Gastroesophageal sphincter (tissue), 4 donors: Measurements from ENCODE around the gene HS1BP3. TPM values are rescaled to one million over a fixed set of nuclear protein-coding genes. Genes with fewer than 3 reads are reported as not detected.

Experiments
- ATAC-seq: fragments of 150-250 bp; one replicate; pipeline ENCODE4 v1.9.1; 2016; ENCODE audit warnings: mild to moderate bottlenecking, moderate library complexity
- H3K27ac ChIP-seq, 4 donors: fragments of 200-600 bp; sonication (generic) in 3 of 4; 1 replicate in 3 of 4; 2 replicates in 1 of 4; pipeline ENCODE4 v1.5.1; 2016 to 2019
- H3K27me3 ChIP-seq: fragments of 200-600 bp; sonication (generic); one replicate; pipeline ENCODE4 v1.5.1; 2019
- H3K36me3 ChIP-seq, 2 donors: fragments of 200-600 bp; sonication (generic); one replicate each; pipeline ENCODE4 v1.5.1; 2019; ENCODE audit warnings: control low read depth in 1 of 2
- H3K4me1 ChIP-seq, 3 donors: fragments of 200-600 bp; sonication (generic); 1 replicate in 2 of 3; 2 replicates in 1 of 3; pipeline ENCODE4 v1.5.1; 2016 to 2019; ENCODE audit warnings: control low read depth in 2 of 3
- H3K4me3 ChIP-seq, 2 donors: fragments of 200-600 bp; sonication (generic); one replicate each; pipeline ENCODE4 v1.5.1; 2019; ENCODE audit warnings: mild to moderate bottlenecking in 1 of 2, moderate library complexity in 1 of 2
- H3K9me3 ChIP-seq, 3 donors: fragments of 200-600 bp; sonication (generic); one replicate each; pipeline ENCODE4 v1.5.1; 2017 to 2019; ENCODE audit warnings: control low read depth in 2 of 3
- CTCF ChIP-seq, 4 experiments: fragments of 200-600 bp in 2 of 4; fragments of 450-650 bp in 2 of 4; sonication (generic) in 1 of 4; IDR thresholded peaks; one replicate each; pipeline ENCODE4 v1.5.1; 2017 to 2019; ENCODE audit warnings: antibody characterized with exemption in 4 of 4, mild to moderate bottlenecking in 2 of 4, moderate library complexity in 2 of 4
- EP300 ChIP-seq: sonication (generic); formaldehyde crosslinking; IDR thresholded peaks from one replicate; pipeline ENCODE4 v1.6.1; 2017; ENCODE audit warnings: antibody characterized with exemption, mild to moderate bottlenecking
- POLR2A ChIP-seq, 2 donors: fragments of 450-650 bp; IDR thresholded peaks; one replicate each; pipeline ENCODE4 v1.6.1; 2017; ENCODE audit warnings: antibody characterized with exemption in 2 of 2, mild to moderate bottlenecking in 2 of 2, moderate library complexity in 1 of 2
- POLR2AphosphoS5 ChIP-seq: sonication (generic); formaldehyde crosslinking; IDR thresholded peaks from one replicate; pipeline ENCODE4 v1.6.1; 2017; ENCODE audit warnings: antibody characterized with exemption
- WGBS, 2 donors: methylation state at CpG; one replicate each; pipeline ENCODE4 v1.1.5; 2018; ENCODE audit warnings: low coverage in 1 of 2; 5-methylcytosine and 5-hydroxymethylcytosine counted together
- total RNA-seq, 4 donors: library from RNA; depleted of rRNA; stranded (reverse); fragments of >200 nt; gene quantifications; one replicate each; pipeline ENCODE4 v1.1.0, GENCODE V29; 2016

The HS1BP3 gene
- total RNA-seq, 4 donors from 2014 or later = 42.8 to 89.1 (median 61.4) TPM

GRCh38 chr2:20645761-20646160, 5.1 kb downstream of the HS1BP3 start:
- peak overlapping the region in 3 of 4 donors; percentile 98 to 99 (median 99) for H3K27ac ChIP-seq
- ATAC-seq = no peak
- no peaks in the 10 kb centered on the region for H3K9me3 ChIP-seq
- 79% methylated on average over 9 of the region's 10 CpGs; no CpG with 5 or more reads in 1 of the 2 donors for WGBS, 2 donors
- H3K4me1 ChIP-seq = peaks cover 0 to 72% (median 38%) of the 10 kb centered on the region in 3 donors
- H3K4me3 ChIP-seq = no peak overlapping the region
- H3K36me3 ChIP-seq = peaks cover 0 to 52% of the 10 kb centered on the region in 2 donors
- TF ChIP-seq CTCF (IDR thresholded peaks at IDR 0.05) = no peak
- TF ChIP-seq POLR2A (IDR thresholded peaks at IDR 0.05) = no peak
- no peak for TF ChIP-seq EP300
- no peak for TF ChIP-seq POLR2AphosphoS5
- H3K27me3 ChIP-seq = no peaks in the 10 kb centered on the region

GRCh38 chr2:20645301-20645701, 5.6 kb downstream of the HS1BP3 start:
- no peak for ATAC-seq
- no peaks in the 10 kb centered on the region for H3K27me3 ChIP-seq
- H3K27ac ChIP-seq = peak overlapping the region in 3 of 4 donors; percentile 98 to 99 (median 99)
- no peak for TF ChIP-seq POLR2AphosphoS5
- TF ChIP-seq POLR2A (IDR thresholded peaks at IDR 0.05) = no peak
- no peak for TF ChIP-seq CTCF (IDR thresholded peaks at IDR 0.05)
- TF ChIP-seq EP300 = no peak
- H3K36me3 ChIP-seq = peaks cover 0 to 57% of the 10 kb centered on the region in 2 donors
- H3K9me3 ChIP-seq = no peaks in the 10 kb centered on the region
- no peak overlapping the region for H3K4me3 ChIP-seq
- WGBS, 2 donors = no CpG with 5 or more reads among the region's 14 CpGs
- peaks cover 0 to 74% (median 38%) of the 10 kb centered on the region in 3 donors for H3K4me1 ChIP-seq

GRCh38 chr2:20643826-20644225, 7.1 kb downstream of the HS1BP3 start:
- peak overlapping the region in 3 of 4 donors; percentile 12 to 99 (median 99) for H3K27ac ChIP-seq
- no peak for ATAC-seq
- no peaks in the 10 kb centered on the region for H3K27me3 ChIP-seq
- H3K9me3 ChIP-seq = no peaks in the 10 kb centered on the region
- WGBS, 2 donors = 58 to 61% methylated on average over 3 of the region's 3 CpGs
- no peak overlapping the region for H3K4me3 ChIP-seq
- H3K4me1 ChIP-seq = peaks cover 0 to 74% (median 29%) of the 10 kb centered on the region in 3 donors
- TF ChIP-seq POLR2A (IDR thresholded peaks at IDR 0.05) (no peak), POLR2AphosphoS5 (no peak), EP300 (no peak), CTCF (IDR thresholded peaks at IDR 0.05) (no peak)
- H3K36me3 ChIP-seq = peaks cover 0 to 69% of the 10 kb centered on the region in 2 donors

GRCh38 chr2:20643060-20643459, 7.8 kb downstream of the HS1BP3 start:
- TF ChIP-seq POLR2A (IDR thresholded peaks at IDR 0.05) (no peak), CTCF (IDR thresholded peaks at IDR 0.05) (no peak), POLR2AphosphoS5 (no peak), EP300 (no peak)

More at GRCh38 chr2:20643060-20643459, 7.8 kb downstream of the HS1BP3 start:
- ATAC-seq = no peak
- H3K4me1 ChIP-seq = peaks cover 0 to 74% (median 25%) of the 10 kb centered on the region in 3 donors
- whole genome bisulfite sequencing, 2 donors = 48 to 86% methylated on average over 1 to 3 of the region's 7 CpGs
- H3K4me3 ChIP-seq = no peak overlapping the region
- no peaks in the 10 kb centered on the region for H3K9me3 ChIP-seq
- H3K27ac ChIP-seq = peak overlapping the region; percentile 87 to 99 (median 96)
- H3K27me3 ChIP-seq = no peaks in the 10 kb centered on the region
- H3K36me3 ChIP-seq = peaks cover 0 to 77% of the 10 kb centered on the region in 2 donors
